ENCODE measurements around the gene MYBBP1A. TPM values are rescaled to one million over a fixed set of nuclear protein-coding genes. Genes with fewer than 3 reads are reported as not detected.

The MYBBP1A gene
- polyA plus RNA-seq, 1 donor = 28.3 TPM

DNA sequence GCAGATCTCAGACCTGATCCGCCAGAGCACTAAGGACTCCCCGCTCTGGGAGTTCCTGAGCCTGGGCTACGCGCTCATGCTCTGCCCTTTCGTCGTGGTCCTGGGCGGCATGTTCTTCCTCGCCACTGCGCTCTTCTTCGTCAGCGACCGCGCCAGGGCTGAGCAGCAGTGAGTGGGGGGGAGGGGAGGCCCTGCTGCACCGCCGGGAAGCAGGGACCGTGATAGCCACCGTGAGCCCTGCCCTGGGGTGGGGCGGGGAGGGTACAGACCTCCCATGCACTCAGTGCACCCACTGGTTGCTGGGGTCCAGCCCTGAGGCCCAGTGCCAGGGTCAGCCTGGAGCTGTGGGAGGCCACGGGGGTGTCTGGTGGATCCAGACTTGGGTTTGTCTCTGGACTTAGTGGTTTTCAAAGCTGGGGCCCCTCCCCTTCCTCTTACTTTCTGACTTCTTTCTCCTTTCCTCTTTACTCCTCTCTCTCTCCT is 18.9 kb downstream of the MYBBP1A start:
- DNase-seq (ENCODE audit: low read depth) = no peak

DNA sequence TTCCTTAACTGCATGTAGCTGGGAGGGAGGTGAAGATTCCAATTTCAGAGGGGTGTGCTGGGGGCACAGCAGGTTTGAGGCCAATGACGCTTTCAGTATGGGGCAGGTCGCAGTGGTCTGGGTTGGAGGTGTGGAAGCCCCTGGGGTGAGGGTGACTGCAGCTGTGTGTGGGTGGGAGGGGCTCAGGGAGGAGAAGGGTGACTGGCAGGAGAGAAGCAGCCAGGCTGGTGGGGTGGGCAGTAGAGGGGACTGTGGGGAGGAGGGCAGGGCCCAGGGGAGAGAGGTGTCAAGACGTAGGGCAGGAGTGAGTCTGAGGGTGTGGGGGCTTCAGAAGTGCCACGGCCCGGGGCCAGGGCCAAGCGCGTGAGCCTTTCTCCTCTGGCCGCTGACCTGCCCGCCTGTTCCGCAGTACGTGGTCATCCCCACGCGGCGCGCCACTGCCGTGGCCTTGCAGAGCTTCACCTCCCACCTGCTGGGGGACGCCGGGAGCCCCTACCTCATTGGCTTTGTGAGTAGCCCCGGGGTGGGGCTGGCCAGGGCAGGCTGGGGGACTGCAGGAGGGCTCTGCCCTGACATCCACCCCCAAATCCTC is 19.4 kb downstream of the MYBBP1A start:
- no peak for DNase-seq (ENCODE audit: low read depth)

DNA sequence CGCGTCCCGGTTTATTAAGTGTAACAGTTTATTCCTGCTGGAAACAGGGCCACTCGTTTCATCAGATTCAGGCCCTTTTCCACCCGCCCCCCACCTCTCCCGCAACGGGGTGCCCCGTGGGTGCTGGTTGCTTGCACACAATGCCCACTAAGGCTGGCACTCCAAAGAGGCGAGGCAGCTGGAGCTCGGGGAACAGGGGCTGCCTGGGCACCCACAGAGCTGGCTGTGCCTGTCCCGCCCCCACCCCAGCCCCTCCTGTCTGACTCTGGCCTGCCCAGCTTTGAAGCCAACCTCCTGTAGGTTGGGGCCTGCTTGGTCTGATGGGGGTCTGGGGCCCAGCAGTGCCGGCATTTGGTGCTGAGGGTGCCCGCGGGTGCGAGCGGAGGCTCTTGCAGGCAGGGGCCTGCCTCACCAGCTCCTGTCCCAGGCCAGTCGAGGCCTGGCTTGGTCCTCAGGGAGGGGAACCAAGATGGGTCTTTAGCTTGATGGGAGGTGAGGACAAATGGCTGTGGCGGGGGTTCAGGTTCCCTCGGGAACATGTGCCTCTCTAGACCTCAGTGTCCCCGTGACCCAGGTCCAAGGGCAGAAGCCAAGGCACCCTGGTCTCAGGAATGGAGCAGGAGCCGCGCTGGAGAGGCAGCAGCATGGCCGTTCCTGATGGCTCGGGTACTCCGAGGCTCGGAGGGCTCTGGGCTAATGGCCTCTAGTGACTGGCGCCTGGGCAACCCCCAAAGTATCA is 20.1 kb downstream of the MYBBP1A start:
- DNase-seq (ENCODE audit: low read depth) = no peak

DNA sequence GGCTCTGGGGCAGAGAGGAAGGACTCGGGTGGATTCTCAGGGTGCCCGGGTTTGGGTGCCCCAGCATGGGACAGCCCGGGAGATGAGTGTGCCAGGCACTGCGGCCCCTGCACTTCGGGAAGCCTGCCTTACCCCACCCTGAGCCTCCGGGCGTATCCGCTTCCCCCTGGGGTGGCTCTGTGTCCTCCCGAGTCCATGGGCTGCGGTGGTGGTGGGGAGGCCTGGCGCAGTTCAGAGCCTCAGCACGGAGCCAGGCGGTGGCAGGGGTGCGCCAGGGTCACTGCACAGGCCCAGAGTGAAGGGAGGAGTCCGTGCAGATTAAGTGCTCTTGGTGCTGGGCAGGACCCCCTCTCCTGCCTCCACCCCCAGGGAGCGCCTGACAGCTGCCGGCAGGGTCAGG is 20.7 kb downstream of the MYBBP1A start:
- DNase-seq (ENCODE audit: low read depth) = no peak

DNA sequence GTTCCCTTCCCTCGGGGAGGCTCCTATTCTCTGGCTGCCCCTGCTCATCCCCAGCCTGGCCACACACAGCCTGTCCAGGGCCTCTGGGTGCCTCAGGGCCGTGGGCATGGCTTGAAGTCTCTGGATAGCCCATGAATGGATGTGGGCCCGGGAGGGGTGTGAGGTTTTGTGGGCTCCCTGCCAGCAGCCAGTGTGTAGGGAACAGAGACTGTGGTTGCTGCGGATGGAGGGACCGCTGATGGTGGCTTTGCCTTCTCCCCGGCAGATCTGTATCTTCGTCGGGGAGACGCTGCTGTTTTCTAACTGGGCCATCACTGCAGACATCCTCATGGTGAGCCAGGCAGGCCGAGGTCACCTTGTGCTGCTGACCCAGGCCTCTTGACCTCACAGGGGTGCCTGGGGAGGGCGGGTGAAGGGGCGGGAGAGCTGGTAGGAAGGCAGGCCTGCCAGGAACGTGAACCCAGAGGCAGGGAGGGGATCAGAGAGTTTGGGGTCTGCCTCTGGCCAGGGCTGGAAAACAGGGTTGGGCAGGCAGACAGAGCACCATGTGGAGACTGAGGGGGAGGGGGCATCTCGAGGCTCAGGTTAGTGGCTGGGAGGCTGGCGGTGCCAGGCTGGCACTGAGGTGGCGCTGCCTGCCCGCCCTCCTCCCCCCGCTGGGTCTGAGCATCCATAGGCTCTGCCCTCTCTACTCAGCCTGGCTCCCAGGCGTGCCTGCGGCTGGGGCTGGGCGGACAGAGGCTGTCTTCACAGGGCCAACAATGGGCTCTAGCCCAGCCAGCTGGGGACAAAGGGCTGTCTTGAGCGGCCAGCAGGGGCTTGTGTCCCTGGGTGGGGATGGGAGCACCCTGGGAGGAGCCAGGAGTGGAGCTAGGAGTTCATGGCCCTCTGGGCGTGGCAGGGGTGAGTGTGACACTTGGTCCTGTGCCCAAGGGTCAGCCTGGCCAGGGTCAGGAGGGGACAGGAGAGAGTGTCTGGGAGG is 21.4 kb downstream of the MYBBP1A start:
- DNase-seq (ENCODE audit: low read depth) = no peak

DNA sequence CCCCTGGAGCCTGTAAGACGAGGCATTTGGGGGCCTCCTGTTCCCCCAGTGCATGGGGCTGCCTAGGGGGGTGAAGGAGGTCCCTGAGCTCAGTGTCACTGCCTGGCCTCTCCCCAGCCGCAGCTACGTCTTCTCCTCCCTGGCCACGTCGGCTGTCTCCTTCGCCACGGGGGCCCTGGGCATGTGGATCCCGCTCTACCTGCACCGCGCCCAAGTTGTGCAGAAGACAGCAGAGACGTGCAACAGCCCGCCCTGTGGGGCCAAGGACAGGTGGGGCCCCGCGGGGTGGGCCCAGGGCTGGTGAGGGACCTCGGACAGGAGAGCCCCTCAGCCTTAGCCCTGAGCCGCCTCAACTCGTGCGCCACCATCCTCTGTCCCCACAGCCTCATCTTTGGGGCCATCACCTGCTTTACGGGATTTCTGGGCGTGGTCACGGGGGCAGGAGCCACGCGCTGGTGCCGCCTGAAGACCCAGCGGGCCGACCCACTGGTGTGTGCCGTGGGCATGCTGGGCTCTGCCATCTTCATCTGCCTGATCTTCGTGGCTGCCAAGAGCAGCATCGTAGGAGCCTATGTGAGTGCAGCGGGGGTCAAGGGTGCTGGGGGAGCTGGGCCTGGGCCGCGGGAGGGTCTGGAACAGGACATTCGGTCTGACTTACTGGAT is 22.2 kb downstream of the MYBBP1A start:
- DNase-seq (ENCODE audit: low read depth) = no peak

DNA sequence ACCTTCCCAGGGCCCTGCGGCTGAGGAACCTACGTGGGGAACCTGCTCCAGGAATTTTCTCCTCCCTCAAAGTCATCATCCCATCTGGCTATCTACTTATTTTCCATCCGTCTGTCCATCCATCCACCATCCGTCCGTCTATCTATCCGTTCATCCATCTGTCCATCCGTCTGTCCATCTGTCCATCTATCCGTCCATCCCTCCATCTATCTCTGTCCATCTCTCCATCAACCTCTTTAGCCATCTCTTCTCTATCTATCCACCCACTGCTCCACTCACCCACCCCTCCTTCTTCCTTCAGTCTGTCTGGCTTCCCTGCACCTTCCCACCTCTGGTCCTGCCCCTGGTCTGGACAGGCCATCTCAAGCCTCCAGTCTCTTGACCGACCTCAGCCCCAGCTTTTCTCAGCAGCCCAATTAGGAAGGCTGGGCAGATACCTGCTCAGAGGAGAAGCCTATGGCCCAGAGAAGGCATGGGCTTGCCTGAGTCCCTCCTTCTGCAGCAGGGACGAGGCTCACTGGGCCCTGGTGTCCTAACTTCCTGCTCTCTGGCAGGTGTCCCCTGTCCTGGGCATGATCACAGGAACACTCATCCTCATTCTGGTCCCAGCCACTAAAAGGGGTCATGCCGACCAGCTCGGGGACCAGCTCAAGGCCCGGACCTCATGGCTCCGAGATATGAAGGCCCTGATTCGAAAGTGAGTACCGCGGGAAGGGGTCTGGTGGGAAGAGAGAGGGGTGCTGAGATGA is 23.0 kb downstream of the MYBBP1A start:
- DNase-seq (ENCODE audit: low read depth) = no peak

DNA sequence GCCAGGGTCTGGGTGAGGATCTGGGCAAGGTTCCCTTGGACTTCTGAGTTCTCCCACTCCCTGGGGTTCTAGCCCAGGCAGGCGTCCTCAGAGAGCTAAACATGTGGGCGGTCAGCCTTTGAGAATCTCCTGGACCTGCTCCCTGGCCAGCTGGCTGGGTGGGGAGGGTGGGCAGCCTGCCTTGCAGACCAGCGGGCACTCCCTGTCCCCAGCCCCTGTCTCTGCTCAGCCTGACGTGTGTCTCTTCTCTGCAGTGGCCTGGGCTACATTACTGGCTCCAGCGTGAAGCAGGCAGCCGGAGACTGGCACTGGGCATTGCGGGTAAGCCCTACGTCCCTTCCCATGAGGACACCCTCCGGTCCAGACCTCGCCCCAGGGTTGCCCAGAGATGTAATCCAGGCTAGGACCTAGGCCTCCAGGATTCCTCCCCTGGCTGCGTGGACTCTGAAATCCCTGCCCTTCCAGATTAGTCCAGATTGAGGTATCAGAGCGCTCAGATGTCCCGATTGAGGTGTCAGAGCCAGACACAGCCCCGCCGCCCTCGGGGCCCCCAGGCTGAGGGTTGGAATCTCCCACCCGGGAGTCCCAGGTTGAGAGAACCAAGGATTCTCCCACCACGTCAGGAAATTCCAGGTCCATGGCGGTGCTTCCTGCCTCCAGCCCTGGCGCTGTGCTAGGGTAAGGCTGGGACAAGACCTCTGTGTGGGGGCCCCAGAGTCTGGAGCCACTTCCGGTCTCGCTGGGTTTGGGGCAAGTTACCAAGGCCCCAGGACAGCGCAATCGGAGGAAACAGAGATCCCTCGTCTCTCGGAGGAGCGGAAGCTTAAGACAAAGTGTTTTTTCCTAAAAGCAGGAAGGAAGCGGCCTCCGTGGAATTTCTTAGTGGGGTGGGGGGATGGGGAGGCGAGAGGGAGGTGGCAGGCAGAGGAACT is 24.1 kb downstream of the MYBBP1A start:
- DNase-seq (ENCODE audit: low read depth) = no peak

DNA sequence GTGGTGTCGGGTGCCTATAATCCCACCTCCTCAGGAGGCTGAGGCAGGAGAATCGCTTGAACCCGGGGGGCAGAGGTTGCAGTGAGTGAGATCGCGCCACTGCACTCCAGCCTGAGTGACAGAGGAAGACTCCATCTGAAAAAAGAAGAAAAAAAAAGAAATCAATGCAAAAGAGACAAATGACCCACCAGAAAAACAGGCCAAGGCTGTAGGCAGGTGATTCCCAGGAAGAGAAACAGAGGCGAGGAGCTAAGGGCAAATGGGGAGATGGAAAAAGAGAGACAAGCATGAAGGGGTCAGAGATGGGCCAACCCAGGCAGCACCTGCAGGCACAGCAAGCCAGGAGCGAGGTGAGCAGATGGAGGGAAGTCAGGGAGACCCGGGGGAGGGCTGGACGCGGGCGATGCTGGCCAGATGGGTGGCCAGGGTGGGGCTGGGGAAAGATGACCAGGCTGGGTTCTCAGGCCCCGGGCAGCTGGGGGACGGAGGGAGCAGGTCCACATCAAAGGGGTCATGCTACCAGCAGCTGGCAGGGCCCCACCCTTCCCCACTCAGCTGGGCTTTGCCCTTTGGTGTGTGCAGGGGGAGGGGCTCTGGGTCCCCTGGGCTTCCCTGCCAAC is 25.5 kb downstream of the MYBBP1A start:
- no peak for DNase-seq (ENCODE audit: low read depth)

DNA sequence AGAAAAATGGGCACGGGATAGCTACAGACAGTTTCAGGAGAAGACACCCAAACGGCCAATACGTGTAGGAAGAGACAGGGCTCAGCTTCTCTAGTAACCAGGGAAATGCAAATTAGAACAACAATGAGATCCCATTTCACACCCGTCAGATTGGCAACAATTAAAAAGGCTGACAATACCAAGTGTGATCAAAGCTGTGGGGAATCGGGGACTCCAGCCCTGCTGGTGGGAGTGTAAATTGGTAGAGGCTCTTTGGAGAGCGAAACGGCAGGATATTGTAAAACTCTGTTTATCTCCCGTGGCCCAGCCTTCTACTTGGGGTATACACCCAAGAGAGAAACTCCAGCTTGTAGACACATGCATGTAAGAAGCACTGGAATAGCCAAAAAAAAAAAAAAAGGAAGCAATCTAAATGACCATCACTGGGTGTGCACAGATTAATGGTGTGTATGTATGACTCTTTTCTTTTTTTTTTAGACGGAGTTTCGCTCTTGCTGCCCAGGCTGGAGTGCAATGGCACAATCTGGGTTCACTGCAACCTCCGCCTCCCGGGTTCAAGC is 27.5 kb downstream of the MYBBP1A start:
- no peak for DNase-seq (ENCODE audit: low read depth)

DNA sequence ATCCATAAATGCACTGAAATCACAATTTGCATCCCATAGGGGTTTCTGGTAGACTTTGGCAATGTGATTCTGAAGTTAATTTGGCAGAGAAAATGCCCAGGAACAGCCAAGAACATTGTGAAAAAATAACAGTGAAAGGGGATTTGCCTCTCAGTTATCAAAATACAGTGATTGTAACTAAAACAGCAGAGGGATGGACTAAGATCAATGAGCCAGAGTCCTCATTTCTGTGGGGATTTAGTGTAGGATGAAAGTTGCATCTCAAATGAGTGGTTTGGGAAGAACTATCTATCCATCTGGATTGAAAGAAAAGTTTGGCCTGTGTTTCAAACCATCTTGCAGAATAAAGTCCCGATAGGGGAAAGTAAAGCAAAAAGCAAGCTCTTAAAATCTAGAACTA is 28.1 kb downstream of the MYBBP1A start:
- DNase-seq (ENCODE audit: low read depth) = no peak

DNA sequence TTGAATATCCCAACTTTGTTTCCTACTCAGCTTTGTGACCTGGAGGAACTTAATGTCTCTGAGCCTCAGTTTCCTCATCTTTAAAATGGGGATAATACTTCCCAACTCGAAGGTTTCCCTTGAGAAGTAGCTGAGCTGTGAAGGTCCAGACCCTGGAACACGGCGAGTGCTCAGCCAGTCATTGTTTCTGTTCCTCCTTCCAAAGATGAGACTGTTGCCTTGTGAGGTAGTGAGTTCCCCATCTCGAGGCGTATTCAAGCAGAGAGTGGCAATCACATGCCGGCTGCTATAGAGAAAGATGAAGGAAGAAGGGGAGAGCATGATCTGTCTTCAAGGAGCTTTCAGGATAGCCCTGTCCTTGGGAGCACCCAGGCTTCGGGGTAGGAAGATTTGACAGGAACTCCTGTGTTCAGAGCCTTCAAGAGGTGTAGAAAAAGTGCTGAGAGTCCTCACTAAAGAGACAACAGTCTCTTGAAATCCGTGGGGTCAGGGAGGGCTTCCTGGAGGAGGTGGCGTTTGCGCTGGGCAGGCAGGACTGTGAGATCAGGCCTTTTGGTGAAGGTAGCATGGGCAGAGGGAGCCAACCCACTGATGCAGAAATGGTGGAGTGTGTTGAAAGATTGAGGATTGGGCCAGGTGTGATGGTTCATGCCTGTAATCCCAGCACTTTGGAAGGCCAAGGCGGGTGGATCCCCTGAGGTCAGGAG is 29.3 kb downstream of the MYBBP1A start:
- DNase-seq (ENCODE audit: low read depth) = no peak

DNA sequence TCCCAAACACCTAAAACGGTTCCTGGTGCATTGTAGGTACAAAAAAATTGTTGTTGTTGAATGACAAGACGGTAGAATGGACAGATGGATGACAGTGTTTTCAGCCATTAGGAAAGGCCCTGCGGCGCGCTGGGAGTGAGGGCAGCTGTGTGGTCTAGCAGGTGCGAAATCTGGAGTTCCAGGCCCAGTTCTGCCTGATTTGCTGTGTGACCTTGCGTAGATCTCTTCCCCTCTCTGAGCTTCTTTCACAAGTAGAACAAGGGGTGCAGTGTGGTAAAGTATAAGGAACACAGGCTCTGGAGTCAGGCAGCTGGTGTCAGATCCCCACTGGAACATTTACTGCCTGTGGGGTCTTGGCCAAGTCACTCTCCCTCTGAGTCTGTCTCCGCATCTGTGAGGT is 31.2 kb downstream of the MYBBP1A start:
- no peak for DNase-seq (ENCODE audit: low read depth)

DNA sequence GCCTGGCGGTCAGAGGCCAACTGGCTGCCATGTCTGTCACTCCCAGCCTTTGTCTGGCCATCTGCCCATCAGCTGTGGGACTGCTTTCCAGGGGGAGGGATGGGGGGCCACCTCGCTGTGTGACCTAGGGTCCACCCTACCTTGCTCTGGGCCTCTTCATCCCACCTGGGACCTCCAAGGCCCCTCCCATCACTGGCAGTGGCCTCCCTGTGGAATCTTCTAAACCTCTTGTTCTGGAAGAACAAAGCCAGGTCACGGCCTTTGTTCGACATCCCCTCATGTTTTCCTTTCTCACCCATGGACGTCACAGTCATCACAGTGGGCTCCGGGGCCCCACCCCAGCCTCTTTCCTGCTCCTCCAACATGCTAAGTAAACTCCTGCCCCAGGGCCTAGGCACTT is 32.5 kb downstream of the MYBBP1A start:
- no peak for DNase-seq (ENCODE audit: low read depth)

DNA sequence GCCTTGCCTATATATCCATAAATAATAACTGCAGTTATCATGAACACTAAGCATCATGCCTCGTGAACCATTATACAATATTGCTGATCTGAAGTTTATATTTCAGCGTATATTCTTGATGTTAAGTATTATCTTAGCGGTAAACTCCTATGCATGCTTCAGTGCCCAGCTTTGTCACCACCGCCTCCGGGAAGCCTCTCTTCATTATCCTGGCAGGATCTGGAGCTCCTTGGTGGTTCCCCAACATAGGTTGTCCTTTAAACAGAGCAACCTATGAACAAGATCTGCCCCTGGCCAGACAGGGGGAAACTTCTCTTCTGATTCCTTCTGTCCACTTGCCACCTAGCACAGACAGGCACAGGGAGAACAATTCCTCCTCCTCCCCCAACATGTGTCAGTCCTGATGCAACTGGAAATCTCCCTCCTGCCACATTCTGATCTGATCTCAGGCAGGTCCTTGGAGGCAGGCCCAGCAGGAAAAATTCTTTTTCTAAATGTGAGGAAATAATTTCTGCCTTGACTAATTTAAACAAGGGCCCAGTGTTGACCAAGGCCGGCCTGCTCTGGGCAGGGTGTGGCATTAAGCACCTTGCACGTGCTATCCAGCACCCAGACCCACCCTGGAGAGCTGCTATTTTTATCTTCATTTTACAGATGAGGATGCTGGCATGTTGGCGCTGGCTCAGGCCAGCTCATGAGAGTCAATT is 34.1 kb downstream of the MYBBP1A start:
- DNase-seq (ENCODE audit: low read depth) = no peak

DNA sequence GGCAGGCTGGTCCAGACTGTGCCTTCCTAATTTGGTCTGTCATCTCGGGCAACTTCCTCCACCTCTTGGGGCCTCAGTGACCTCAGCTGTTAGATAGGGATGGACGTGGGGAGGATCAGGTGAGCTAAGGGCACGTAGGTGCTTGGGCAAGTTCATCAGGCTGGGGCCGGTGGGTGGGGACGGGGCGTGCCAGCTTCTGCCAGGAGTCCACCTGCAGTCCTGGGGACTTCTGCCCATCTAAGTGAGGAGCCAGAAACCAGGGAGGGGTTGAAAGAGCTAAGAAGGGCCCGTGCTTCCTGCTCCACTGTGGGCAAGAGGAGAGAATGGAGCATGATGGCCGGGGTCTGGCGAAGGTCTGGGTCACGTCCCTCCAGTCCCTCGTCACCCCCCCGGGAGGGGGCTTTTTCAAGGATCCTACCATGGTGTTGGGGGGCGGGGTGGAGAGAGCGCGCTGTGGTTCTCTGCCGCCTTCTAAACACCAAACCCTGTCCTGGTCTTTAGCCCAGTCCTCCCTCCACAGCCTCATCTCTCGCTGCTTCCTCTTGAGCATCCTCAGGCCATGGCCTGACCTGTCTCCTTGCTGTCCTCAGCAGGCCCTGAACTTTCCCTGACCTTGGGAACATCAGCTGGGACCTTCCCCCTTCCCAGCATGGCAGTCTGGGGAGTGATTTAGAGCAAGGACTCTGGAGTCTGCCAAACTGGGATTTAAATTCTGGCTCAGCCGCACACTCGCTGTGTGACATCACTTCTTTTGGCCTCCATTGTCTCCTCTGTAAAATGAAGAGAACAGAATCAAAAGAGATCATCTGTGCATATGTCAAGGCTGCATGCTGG is 34.9 kb downstream of the MYBBP1A start:
- no peak for DNase-seq (ENCODE audit: low read depth)

DNA sequence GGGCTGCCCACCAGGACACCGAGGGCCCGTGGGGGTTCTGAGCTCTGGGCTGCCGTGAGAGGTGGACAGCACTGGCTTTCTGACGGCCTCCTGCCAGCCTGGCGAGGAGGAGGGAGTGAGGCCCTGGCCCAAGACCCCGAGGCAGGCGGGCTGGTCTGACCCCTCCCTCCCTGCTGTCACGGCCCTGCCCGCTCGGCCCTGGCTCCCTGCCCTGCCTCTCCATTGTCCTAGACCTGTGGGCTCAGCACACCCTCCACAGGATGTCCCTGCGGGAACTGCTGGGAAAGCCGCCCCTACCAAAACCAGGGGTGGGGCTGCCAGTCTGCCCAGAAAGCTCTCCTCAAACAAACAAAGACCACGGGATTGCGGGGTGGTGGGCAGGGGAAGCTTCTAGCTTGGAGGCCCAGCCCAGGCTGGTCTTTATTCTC is 35.8 kb downstream of the MYBBP1A start:
- no peak for DNase-seq (ENCODE audit: low read depth)
